Measurements from ENCODE around the gene CD68. TPM values are rescaled to one million over a fixed set of nuclear protein-coding genes. Genes with fewer than 3 reads are reported as not detected.

The CD68 gene
- total RNA-seq, 3 donors from 2014 or later, result 4.8 to 5.3 (median 4.9) TPM

GRCh38 chr17:7629939-7630571, 50.6 kb downstream of the CD68 start, which contains the start of gene SHBG:
Gene SHBG (plus strand): TSS chr17:7630135. CDS start chr17:7630173, 38 bp downstream.
- no peak for ATAC-seq
- Mint-ChIP-seq H3K36me3 (ENCODE audit: insufficient read depth) (no peaks in the 10 kb centered on the region), H3K4me3 (no peak within 1 kb of the TSS)

More at GRCh38 chr17:7629939-7630571, 50.6 kb downstream of the CD68 start, which contains the start of gene SHBG:
- Mint-ChIP-seq H3K9me3 (no peaks in the 10 kb centered on the region), H3K4me1 (ENCODE audit: low read depth) (peaks cover 17% of the 10 kb centered on the region), H3K27me3 (ENCODE audit: low read depth) (no peaks in the 10 kb centered on the region)
- no peak for DNase-seq

Other genes with a start within 250 kb of the CD68 start
- gene ACAP1, start 243.1 kb upstream of the CD68 start, total RNA-seq, result 100 to 1,000 TPM; 119 to 126 (median 123) TPM
- 1 to 10 TPM; 1.6 to 2.3 (median 1.6) TPM for gene KCTD11, start 227.5 kb upstream of the CD68 start, total RNA-seq
- gene TMEM95, start 224.5 kb upstream of the CD68 start, total RNA-seq, result not detected
- gene TNK1, start 198.5 kb upstream of the CD68 start, total RNA-seq, result 1 to 10 TPM; 5.6 to 7.4 (median 6.0) TPM
- 10 to 100 TPM; 67.7 to 69.1 (median 68.9) TPM for gene PLSCR3, start 185.1 kb upstream of the CD68 start, total RNA-seq
- gene TMEM256, start 175.5 kb upstream of the CD68 start, total RNA-seq, result 10 to 100 TPM; 29.9 to 33.4 (median 32.0) TPM
- 1 to 10 TPM; 4.9 to 6.4 (median 5.9) TPM for gene NLGN2, start 171.8 kb upstream of the CD68 start, total RNA-seq
- gene SPEM1, start 159.3 kb upstream of the CD68 start, total RNA-seq, result not detected
- not detected for gene SPEM2, start 154.0 kb upstream of the CD68 start, total RNA-seq
- not detected for gene SPEM3, start 150.8 kb upstream of the CD68 start, total RNA-seq
- gene TMEM102, start 144.2 kb upstream of the CD68 start, total RNA-seq, result 10 to 100 TPM; 11.8 to 13.9 (median 12.0) TPM
- under 1 TPM; 0.19 to 0.32 (median 0.28) TPM for gene FGF11, start 140.1 kb upstream of the CD68 start, total RNA-seq
- gene CHRNB1, start 134.6 kb upstream of the CD68 start, total RNA-seq, result 1 to 10 TPM; 3.9 to 4.6 (median 4.3) TPM
- 10 to 100 TPM; 16.0 to 18.0 (median 17.5) TPM for gene ZBTB4, start 100.0 kb upstream of the CD68 start, total RNA-seq
- gene SLC35G6, start 98.2 kb upstream of the CD68 start, total RNA-seq, result not detected
- 100 to 1,000 TPM; 184 to 188 (median 188) TPM for gene POLR2A, start 95.3 kb upstream of the CD68 start, total RNA-seq
- 1 to 10 TPM; 4.6 to 6.5 (median 6.1) TPM for gene TNFSF12, start 30.6 kb upstream of the CD68 start, total RNA-seq
- 1 to 10 TPM in 2 of 3 donors, under 1 TPM in 1; 0.98 to 1.4 (median 1.3) TPM for gene TNFSF13, start 20.9 kb upstream of the CD68 start, total RNA-seq
- gene SENP3, start 17.7 kb upstream of the CD68 start, total RNA-seq, result 100 to 1,000 TPM; 138 to 153 (median 146) TPM
- gene MPDU1, start 4.2 kb downstream of the CD68 start, total RNA-seq, result 100 to 1,000 TPM; 110 to 134 (median 114) TPM
- gene SOX15, start 10.5 kb downstream of the CD68 start, total RNA-seq, result under 1 TPM; 0.20 to 0.38 (median 0.24) TPM
- 10 to 100 TPM; 53.7 to 57.6 (median 54.2) TPM for gene FXR2, start 35.3 kb downstream of the CD68 start, total RNA-seq
- gene SAT2, start 48.2 kb downstream of the CD68 start, total RNA-seq, result 10 to 100 TPM; 14.9 to 18.1 (median 16.8) TPM
- not detected for gene SHBG, start 50.5 kb downstream of the CD68 start, total RNA-seq
- under 1 TPM; 0.10 to 0.24 (median 0.13) TPM for gene ATP1B2, start 71.3 kb downstream of the CD68 start, total RNA-seq
- gene TP53, start 107.9 kb downstream of the CD68 start, total RNA-seq, result 100 to 1,000 TPM in 1 of 3 donors, 10 to 100 TPM in 2; 93.0 to 106 (median 98.9) TPM
- gene WRAP53, start 108.8 kb downstream of the CD68 start, total RNA-seq, result 10 to 100 TPM; 27.3 to 34.9 (median 34.3) TPM
- under 1 TPM in 1 of 3 donors, not detected in 2; 0.08 TPM for gene EFNB3, start 125.6 kb downstream of the CD68 start, total RNA-seq
- not detected for gene DNAH2, start 138.1 kb downstream of the CD68 start, total RNA-seq